HG02970 (cell line): ENCODE results near the gene USP37.

Source experiments
- ATAC-seq: cut with Tn5 transposase; IDR thresholded peaks from one replicate; pipeline ENCODE4 v1.9.1; 2021; ENCODE audit warnings: mild to moderate bottlenecking, moderate library complexity, moderate number of reproducible peaks; ENCODE audit not compliant: unreplicated experiment, low FRiP score

The USP37 gene

DNA sequence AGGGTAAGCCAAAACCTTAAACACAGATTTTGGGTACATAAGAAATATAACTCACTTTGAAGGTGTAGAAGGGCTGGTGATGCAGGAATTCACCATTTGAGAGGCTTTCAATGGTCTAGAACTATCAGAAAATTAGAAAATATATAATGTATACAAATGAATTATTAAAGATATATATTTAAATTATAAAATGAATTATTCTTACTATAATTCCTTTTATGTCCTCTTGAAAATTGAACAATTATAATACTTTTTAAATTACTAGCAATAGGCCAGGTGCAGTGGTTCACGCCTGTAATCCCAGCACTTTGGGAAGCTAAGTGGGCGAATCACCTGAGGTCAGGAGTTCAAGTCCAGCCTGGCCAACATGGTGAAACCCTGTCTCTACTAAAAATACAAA, 88.6 kb downstream of the USP37 start:
- no peak for ATAC-seq

DNA sequence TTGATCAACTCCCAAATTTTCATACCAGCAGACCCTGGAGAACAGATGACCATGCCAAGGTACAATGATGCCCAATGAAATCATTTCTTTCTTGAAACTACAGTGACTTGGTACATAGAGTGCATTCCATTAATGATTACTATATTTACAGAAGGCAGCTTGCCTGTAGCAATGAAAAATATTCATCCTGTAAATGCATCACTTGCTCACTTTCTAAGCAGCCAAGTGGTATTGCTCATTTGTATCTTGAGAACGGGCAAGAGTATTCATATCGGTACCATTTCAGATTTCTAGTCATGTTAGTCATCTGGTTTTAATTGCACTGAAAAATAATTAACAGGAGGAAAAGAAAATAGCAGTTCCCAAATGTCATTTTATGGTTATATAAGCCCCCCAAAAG, 89.6 kb downstream of the USP37 start:
- no peak for ATAC-seq

DNA sequence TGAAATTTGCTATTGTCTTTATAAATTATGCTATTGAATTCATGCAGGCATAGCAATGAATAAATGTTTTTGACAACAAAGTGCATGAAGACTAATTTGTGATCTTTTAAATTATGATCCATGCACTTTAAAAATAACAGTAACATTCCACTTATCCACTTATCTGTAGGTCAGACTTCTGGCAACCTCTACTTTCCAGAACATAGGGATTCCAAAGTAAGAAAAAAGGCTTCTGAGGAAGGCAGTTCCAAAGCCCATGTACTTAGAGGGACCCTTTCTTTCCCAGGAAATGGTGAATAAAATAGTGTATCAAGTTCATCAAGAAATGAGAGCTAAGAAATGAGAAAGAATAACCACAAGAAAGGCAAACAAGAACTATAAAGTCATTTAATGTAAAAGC, 90.9 kb downstream of the USP37 start:
- ATAC-seq: no peak

DNA sequence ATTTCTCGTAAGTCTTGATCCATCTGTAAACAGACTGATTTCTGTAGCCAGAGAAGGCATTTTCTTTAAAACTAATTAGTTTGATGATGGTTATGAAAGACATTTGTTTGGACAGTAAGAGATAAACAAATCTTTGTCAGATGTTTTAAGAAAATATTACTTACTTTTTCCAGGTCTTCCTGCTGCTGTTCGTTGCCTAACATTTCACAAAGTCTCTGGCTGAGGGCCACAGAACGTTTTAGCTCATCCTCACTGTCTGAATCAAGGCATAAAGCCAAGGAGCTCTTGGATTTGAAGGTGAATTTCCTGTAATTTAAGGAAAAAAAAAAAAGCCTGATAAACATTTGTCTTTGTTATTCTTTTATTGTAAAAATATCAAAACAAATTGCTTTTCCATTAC, 91.5 kb downstream of the USP37 start:
- no peak for ATAC-seq

DNA sequence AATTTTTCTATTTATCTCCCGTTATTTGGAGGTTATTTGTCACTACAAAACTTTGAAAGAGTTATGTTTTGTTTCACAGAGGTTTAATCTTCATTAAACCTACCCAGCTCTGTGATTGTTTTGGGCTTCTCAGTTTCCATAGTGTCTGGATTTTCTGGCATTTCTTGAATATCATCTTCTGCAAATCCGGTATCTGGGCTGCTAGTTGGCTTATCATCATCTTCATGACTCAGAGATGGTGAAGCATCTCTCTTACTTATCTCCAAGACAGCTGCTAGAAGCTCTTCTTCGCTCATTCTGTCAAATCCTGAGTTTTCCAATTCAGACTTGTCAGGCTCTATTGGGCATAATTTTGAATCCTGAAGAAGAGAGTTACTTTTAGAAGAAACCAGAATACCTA, 93.6 kb downstream of the USP37 start:
- ATAC-seq: no peak

DNA sequence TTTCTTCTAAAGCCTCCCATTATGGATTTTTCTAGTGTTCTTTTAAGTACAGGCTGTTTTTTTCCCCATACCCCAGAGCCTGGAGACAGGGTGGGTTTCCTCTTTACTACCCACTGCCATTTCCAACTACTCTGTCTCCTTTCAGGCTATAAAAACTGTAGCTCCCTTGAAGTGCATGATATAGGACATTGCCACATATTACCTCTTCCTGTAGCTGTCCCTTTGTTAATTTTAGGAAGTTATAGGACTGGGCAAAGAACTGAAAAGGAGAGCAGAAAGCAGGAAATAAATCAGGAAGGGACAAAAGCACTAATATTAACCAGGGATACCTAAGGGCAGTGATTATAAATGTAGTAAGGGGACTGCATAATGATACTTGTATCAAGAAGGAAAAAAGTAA, 95.2 kb downstream of the USP37 start:
- ATAC-seq: no peak

DNA sequence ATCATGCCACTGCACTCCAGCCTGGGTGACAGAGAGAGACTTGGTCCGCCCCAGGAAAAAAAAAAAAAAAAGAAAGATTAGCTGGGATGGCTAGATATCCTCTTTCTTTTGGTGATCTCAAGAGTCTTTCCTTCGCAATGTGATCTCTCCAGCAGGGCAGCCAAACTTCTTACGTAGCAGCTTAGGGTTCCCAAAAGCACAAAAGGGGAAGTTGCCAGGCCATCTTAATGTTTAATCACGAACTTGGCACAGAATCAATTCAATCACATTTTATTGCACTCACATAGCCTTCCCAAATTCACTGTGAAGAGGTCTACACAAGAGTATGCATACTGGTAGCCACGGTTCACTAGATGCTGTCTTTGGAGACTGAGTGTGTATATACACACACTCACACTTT, 96.2 kb downstream of the USP37 start:
- ATAC-seq: no peak

DNA sequence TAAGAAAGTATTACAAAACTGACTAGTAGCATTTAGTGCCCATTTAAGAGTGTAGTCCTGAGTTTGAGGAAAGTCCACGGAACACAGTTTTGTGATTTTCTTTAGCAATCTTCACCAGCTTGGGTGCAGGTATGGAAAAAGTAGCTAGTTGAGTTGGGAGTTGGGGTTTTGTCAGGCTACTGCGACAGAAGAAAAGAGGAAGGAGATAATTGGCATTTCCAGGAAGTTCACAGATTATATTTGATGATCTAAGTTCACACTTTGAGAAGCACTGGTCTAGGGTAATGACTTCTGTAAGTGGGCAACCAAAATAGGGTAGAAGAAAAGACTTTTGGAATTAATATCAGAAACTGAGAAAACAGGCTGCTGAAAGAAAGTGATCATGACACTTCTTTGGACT, 97.1 kb downstream of the USP37 start:
- ATAC-seq: no peak

DNA sequence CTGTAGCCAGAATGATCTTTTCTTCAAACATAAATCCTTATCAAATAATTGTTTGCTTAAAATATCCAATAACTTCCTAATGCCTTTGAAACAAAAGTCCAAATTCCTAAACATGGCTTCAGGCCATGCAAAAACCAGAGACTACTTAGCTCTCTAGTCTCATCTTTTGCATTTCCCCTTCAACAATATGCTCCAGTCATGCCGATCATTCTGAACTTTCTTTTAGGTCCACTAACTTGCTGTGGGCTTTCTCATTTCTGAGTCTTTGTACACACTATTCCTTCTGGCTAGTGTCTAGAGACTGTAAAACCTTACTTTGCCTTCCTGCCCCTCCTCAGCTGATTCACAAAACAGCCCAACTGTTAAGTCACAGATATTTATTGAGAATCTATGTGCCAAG, 97.7 kb downstream of the USP37 start:
- ATAC-seq: no peak

DNA sequence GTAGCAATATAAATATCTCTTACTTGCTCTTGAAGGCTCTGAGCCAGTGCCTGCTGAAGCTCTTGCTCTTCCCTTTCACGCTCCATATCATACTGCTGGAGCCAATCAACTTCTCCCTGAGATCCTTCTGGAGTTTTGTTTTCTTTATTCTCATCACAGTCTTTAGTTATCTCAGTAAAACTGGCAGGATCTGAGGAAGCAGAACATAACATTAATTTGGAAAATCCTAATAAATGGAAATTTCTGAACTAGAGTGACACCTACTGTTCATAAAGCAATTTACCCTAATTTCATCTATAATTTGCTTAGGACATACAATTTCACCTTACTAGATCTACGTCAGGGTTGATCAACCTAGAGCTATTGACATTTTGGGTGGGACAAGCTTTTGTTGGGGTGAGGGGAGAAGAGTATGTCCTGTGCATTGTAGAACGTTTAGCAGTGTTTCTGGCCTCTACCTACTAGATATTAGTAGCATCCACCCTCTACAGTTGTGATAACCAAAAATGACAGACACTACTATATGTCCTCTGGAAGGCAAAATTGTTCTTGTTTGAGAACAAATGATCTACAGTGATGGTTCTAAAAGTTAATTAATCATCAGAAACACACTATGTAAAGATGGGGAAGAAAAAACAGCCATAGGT, 102.0 kb downstream of the USP37 start:
- ATAC-seq: no peak

DNA sequence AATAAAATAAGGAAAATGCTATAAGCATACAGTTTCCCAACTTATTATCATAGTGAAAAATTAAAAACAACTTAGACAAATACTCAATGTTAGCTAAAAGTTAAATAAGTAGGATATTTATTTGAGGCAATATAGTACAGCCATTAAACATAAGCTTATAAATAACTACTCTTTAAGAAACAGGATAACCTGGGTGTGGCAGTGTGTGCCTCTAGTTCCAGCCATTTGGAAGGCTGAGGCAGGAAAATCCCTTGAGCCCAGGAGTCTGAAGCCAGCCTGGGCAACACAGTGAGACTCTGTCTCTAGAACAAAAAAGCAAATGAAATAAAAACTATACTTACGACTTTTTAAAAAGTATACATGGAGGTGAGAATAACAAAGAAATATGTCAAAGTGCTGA, 109.6 kb downstream of the USP37 start:
- no peak for ATAC-seq

DNA sequence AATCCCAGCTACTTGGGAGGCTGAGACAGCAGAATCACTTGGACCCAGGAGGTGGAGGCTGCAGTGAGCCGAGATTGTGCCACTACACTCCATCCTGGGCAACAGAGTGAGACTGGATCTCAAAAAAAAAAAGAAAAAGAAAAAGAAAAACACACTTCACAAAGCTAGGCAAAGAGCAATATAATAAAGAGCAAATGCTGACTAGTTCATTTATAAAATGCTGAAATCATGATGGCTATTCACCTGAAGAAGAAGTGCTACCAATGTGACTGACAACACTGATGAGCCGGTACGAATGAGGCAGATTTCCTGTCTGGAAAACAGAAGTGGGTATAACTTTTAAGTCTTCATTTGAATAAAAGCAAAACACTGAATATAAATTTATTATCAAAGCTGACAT, 111.3 kb downstream of the USP37 start:
- ATAC-seq: no peak

DNA sequence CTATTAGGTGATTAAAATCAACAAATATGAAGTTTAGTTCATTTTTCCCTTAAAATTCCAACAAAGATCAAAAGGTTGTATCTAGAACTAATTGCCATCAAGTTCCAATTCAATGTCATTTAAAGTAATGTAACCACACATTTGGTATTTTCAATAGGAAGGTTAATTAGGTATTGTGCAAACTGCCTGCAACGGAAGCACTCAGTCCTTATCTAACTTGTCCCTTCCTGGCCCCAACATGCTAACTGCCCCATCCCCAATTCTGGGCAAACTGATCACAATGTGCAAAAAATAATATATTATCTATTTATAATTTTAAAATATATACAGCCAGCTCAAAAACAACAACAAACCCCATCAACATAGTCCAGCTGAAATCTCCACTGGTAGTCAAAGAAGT, 116.1 kb downstream of the USP37 start:
- ATAC-seq: no peak

DNA sequence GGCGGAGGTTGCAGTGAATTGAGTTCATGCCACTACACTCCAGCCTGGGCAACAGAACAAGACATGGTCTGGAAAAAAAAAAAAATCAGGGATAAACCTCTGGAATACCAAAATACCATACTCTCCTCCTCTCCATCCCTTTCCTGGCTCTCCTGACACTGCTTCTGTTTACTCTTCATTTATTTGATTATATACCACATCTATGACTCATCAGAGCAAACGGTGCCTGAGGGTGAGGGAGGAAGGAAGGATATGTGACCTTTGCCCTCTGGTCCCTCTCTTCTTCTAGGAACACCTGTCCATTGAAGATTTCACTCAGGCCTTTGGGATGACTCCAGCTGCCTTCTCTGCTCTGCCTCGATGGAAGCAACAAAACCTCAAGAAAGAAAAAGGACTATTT, 119.2 kb downstream of the USP37 start:
- no peak for ATAC-seq

DNA sequence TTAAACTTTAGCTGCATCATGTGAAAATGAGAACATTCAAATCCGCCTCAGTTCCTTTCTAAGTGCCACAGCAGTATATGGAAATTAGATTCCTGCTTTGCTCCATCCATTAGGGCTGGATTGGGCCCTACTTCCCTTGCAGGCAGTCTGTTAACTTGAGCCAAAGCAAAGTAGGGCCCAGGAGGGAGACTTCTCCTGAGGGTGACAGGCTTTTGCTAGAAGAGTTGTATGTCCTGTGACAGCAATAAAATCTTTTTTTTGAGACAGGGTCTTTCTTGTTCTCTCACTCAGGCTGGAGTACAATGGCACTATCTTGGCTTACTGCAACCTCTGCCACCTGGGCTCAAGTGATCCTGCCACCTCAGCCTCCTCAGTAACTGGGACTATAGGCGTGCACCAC, 121.1 kb downstream of the USP37 start:
- no peak for ATAC-seq

DNA sequence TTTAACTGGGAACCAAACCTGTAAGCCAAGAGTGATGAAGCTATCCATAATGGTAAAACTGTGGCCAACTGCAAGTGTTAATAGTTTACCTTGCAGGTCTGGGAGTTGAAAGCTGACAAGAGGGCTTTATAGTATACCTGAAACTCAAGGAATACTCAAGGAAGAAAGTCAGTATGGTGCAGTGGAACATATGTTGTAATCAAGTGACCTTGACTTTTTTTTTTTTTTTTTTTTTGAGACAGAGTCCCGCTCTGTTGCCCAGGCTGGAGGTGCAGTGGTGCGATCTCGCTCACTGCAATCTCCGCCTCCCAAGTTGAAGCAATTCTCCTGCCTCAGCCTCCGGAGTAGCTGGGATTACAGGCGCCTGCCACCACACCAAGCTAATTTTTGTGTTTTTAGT, 121.6 kb downstream of the USP37 start:
- no peak for ATAC-seq

DNA sequence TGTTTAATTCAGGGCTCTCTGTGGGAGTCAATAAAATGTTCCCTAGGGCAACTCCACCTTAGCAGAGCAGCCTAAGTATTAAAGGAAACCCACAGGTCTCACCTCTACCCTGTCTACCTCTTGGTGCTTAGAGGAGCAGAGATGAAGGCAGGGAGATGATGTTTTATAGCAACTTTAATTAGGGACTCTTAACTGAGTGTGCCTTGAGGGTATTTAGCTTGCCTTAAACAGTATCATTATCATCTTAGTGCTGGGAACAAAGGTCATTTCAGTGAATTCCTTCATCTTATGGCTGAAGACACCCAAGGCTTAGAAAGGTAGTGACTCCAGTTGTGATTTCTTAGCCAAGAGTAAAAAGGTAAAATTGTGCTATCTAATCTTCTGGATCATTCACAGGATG, 122.5 kb downstream of the USP37 start:
- no peak for ATAC-seq

DNA sequence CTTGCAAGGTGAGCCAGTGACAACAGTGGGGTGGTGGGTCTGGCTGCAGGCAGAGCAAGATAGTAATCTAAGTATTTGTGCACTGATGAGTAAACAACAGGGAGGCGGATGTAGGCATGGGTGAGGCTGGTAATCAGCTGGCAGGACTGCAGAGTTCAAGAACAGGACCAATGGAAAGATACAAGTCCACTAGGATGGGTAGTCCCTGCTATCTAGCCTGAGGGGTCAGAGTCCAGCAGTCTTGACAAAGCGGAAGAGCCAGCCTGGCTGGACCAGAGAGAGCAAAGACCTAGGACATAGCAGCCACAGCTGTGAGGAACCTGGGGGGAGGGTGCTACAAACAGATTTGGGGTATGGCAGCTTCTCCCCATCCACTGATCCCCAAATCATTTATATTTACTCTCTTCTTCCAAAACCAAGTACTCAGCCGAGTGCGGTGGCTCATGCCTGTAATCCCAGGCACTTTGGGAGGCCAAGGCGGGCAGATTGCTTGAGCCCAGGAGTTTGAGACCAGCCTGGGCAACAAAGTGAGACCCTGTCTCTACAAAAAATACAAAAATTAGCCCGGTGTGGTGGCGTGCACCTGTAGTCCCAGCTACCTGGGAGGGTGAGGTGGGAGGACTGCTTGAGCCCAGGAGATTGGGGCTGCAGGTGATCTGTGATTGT, 123.3 kb downstream of the USP37 start:
- ATAC-seq: no peak

DNA sequence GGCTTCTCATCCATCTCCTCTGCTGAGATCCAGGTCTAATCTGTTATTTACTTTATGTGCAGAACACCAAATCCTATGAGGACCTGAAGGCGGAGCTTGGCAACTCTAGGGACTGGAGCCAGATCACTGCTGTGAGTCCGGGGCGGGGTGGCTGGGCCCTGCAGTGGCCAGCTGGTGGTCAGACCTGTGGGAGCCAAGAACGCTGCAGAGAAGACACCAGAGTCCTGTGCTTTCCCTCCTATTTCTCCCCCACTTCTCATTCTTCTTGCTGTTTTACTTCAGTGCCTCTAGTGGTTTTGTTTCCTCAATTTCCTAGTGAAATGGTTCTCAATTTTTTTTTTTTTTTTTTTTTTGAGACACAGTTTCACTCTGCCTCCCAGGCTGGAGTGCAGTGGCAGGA, 129.6 kb downstream of the USP37 start:
- no peak for ATAC-seq

DNA sequence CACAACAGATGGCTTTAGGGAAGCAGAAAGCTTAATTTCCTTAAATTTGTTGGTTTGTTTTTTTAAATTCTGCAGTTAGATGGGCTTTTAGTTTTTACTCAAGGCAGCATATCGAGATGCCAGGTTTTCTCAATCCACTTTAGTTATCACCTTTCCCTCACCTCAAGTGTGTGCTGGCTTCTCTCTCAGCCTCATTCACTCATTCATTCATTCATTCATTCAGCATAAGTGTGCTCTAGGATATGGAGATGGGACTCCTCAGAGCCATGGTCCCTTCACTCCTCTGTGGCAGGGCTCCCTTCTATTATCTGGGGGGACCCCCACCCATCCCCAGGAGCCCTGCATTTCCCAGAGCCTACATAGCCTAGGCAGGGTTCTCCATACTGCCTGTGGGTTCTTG, 130.2 kb downstream of the USP37 start:
- no peak for ATAC-seq

DNA sequence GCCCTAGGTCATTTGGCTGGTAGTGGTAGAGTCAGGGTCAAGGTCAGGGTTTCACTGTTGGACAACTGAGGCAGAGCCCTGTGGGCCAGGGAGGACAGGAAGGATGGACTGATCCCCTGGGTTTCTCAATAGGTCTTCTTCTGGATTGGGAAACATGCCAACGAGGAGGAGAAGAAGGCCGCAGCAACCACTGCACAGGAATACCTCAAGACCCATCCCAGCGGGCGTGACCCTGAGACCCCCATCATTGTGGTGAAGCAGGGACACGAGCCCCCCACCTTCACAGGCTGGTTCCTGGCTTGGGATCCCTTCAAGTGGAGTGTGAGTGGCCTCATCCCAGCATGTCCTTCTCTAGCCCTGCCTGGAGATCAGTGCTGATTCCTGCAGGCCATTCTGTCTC, 131.2 kb downstream of the USP37 start:
- ATAC-seq: no peak
